Ishikawa (cell line): ENCODE measurements around the gene PTHLH.

Experiments
- CEBPB ChIP-seq: IDR thresholded peaks from 2 replicates; pipeline ENCODE4 v1.6.1; 2012
- CREB1 ChIP-seq: IDR thresholded peaks from 2 replicates; pipeline ENCODE4 v1.6.1; 2012; ENCODE audit warnings: low read depth
- EGR1 ChIP-seq: IDR thresholded peaks from 2 replicates; pipeline ENCODE4 v1.6.1; 2012
- EP300 ChIP-seq: IDR thresholded peaks from 2 replicates; pipeline ENCODE4 v1.6.1; 2012; ENCODE audit warnings: borderline replicate concordance
- FOXM1 ChIP-seq: IDR thresholded peaks from 2 replicates; pipeline ENCODE4 v1.6.1; 2012; ENCODE audit warnings: low read depth, borderline replicate concordance
- MAX ChIP-seq: IDR thresholded peaks from 2 replicates; pipeline ENCODE4 v1.6.1; 2012
- NFIC ChIP-seq: IDR thresholded peaks from 2 replicates; pipeline ENCODE4 v1.6.1; 2012
- RAD21 ChIP-seq: IDR thresholded peaks from 2 replicates; pipeline ENCODE4 v1.6.1; 2012; ENCODE audit warnings: low read depth
- REST ChIP-seq: IDR thresholded peaks from 2 replicates; pipeline ENCODE4 v1.6.1; 2012; ENCODE audit warnings: low read depth, mild to moderate bottlenecking
- TAF1 ChIP-seq: IDR thresholded peaks from 2 replicates; pipeline ENCODE4 v1.6.1; 2012; ENCODE audit warnings: low read depth, mild to moderate bottlenecking
- TEAD4 ChIP-seq: IDR thresholded peaks from 2 replicates; pipeline ENCODE4 v1.6.1; 2012
- USF1 ChIP-seq: IDR thresholded peaks from 2 replicates; pipeline ENCODE4 v1.6.1; 2012
- YY1 ChIP-seq: IDR thresholded peaks from 2 replicates; pipeline ENCODE4 v1.6.1; 2012; ENCODE audit warnings: low read depth
- ZBTB7A ChIP-seq: IDR thresholded peaks from 2 replicates; pipeline ENCODE4 v1.6.1; 2012; ENCODE audit warnings: low read depth

GRCh38 chr12:27952510-27952909 lies 20.0 kb downstream of the PTHLH start:
- TF ChIP-seq CREB1: no peak
- no peak for TF ChIP-seq EP300
- TF ChIP-seq MAX: no peak
- no peak for TF ChIP-seq FOXM1
- TF ChIP-seq CEBPB: no peak
- TF ChIP-seq RAD21: no peak
- TF ChIP-seq YY1: no peak
- no peak for TF ChIP-seq EGR1
- no peak for TF ChIP-seq TAF1
- no peak for TF ChIP-seq REST
- no peak for TF ChIP-seq USF1
- no peak for TF ChIP-seq NFIC
- TF ChIP-seq ZBTB7A: no peak
- no peak for TF ChIP-seq TEAD4
